Muscle layer of duodenum (tissue), 2 donors: Measurements from ENCODE around the gene DGKD.

ENCODE experiments used
- H3K27ac ChIP-seq: one replicate; pipeline ENCODE4 v1.7.0; 2013; ENCODE audit warnings: mild to moderate bottlenecking, low read length
- H3K27me3 ChIP-seq: one replicate; pipeline ENCODE4 v1.7.0; 2013; ENCODE audit warnings: low read depth, mild to moderate bottlenecking, control low read depth, low read length
- H3K36me3 ChIP-seq, 2 donors: one replicate each; pipeline ENCODE4 v1.7.0; 2013; ENCODE audit warnings: low read length in 2 of 2, control low read depth in 1 of 2, mild to moderate bottlenecking in 1 of 2; ENCODE audit not compliant: insufficient read depth in 2 of 2, control insufficient read depth in 1 of 2
- H3K4me1 ChIP-seq, 2 donors: one replicate each; pipeline ENCODE4 v1.7.0; 2013; ENCODE audit warnings: low read length in 2 of 2, mild to moderate bottlenecking in 2 of 2, control low read depth in 1 of 2, moderate library complexity in 1 of 2; ENCODE audit not compliant: insufficient read depth in 2 of 2, control insufficient read depth in 1 of 2
- H3K4me3 ChIP-seq, 2 donors: one replicate each; pipeline ENCODE4 v1.7.0; 2013; ENCODE audit warnings: low read length in 2 of 2, low read depth in 1 of 2, mild to moderate bottlenecking in 1 of 2
- H3K9me3 ChIP-seq, 2 donors: one replicate each; pipeline ENCODE4 v1.7.0; 2013; ENCODE audit warnings: low read length in 2 of 2, control low read depth in 1 of 2, mild to moderate bottlenecking in 1 of 2; ENCODE audit not compliant: control insufficient read depth in 1 of 2
- donor health status: healthy.

The DGKD gene

DNA sequence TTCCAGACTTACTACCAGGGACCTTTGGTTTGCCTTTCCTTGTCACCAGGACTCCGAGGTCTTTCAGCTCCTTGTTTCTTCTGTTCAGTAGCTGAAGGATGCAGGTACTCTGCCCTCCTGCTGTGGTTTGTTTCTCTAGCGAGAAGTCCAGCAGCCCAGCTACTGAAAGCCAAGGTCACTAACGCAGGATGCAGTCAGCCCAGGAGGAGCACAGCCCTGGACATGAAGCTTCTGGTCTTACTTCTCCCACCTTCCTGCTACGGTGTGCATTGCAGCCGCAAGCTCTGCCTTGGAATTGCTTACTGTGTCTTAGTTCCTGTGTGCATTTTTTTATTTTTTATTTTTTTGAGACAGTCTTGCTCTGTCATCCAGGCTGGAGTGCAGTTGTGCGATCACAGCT is 62.4 kb downstream of the DGKD start:
- Histone ChIP-seq H3K9me3 (peaks cover 0 to 3% of the 10 kb centered on the region in 2 donors), H3K4me3 (no peak overlapping the region), H3K27me3 (no peaks in the 10 kb centered on the region), H3K27ac (no peak overlapping the region), H3K4me1 (peaks cover 23 to 32% of the 10 kb centered on the region in 2 donors), H3K36me3 (no peaks in the 10 kb centered on the region)

DNA sequence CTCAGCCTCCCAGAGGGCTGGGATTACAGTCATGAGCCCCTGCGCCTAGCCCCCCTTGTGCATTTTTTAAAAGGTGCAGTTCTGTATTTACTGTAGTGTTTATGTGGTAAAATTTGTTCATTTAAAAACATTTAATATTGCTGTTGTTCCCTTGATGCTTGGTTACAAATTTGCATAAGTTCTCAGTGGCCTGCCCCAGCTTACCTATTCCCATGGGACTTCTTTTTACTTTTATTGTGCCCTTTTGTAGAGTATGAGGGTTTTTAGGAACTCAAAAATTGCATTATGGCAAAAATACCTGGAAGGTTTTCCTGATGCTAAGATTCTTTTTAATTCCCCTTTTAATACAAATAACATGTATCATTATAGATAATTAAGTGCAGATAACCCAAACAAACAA is 63.0 kb downstream of the DGKD start:
- peaks cover 23 to 32% of the 10 kb centered on the region in 2 donors for H3K4me1 ChIP-seq
- H3K36me3 ChIP-seq = no peaks in the 10 kb centered on the region
- H3K4me3 ChIP-seq = no peak overlapping the region
- peaks cover 0 to 3% of the 10 kb centered on the region in 2 donors for H3K9me3 ChIP-seq
- H3K27me3 ChIP-seq = no peaks in the 10 kb centered on the region
- no peak overlapping the region for H3K27ac ChIP-seq

DNA sequence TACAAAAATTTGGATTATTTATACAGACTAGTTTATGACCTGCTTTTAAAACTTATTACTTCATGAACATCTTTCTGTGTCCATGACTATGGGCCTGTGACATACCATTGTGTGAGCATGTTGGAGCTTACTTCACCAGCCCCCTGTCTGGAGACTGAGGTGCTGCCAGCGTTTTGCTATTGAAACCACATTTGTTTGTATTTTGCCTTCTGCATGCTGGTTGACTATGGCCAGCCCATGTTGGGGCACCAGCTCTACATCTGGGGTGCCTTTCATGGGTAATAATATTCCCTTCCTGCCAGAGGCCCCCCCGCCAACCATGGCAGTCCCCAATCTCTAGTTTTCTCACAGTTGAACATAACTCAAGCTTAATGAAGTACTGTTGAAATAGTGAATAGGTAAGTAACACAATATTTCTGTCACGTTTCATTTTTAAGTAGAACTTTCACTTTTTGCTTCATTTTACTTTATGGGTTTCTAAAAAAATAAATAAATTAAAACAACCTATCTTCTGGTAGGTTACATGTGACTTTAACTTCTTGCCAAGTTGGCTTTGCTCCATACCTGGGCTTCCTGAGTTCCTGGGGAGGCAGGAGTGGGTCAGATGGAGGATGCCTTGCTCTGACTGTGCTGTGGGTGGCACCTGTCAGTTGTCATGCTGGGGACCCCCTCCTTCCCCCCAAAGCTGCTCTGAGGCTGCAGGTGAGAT is 63.9 kb downstream of the DGKD start:
- peak overlapping the region in 1 of 2 donors; percentile 31 for H3K4me3 ChIP-seq
- no peaks in the 10 kb centered on the region for H3K27me3 ChIP-seq
- no peaks in the 10 kb centered on the region for H3K9me3 ChIP-seq
- no peaks in the 10 kb centered on the region for H3K36me3 ChIP-seq
- H3K27ac ChIP-seq = no peak overlapping the region
- H3K4me1 ChIP-seq = peaks cover 23 to 32% of the 10 kb centered on the region in 2 donors

DNA sequence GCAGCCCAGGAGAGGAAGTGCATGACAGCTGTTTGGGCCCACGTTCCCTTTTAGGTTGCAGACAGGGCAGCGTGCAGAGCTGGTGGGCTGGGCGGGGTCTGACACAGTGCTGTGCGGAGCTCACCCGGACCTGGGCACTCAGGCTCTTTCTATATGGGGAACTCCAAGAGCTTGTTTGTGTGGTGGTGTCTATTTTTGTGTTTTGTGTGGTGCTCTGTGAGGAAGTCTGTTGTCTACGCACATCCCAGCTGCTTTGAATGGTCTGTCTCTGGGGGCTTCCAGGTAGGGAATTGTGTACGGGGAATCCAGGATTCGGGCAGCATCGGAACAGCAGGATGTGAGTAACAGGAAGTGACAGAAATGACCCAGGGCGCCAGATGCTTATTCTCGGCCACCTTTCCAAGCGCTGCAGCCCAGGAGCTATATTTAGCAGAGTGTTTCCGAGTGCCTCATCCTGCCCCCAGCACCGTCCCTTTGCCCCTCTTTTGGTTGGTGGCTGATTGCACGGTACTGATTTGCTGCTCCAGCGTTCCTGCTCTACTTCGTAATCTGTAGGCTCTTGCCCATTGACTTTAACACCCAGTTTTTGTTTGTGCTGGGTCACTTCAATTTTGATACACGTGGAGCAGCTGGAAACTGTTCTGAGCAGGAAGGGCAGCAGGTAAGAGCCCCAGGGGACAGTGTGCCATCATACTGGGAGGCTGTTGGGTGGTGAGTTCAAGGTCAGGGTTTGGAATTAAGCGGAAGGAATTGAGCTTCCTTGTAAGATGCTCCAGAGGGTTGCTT is 64.7 kb downstream of the DGKD start:
- Histone ChIP-seq H3K27ac (peak overlapping the region; percentile 60), H3K27me3 (no peaks in the 10 kb centered on the region), H3K9me3 (no peaks in the 10 kb centered on the region), H3K4me3 (peak overlapping the region; percentile 28 to 31), H3K4me1 (peaks cover 23 to 26% of the 10 kb centered on the region in 2 donors), H3K36me3 (no peaks in the 10 kb centered on the region)

- Histone ChIP-seq H3K4me1 (peaks cover 22 to 23% of the 10 kb centered on the region in 2 donors), H3K4me3 (peak overlapping the region; percentile 6 to 28), H3K27ac (peak overlapping the region; percentile 60)
Measured at GRCh38 chr2:233419602-233420391, 65.5 kb downstream of the DGKD start.

DNA sequence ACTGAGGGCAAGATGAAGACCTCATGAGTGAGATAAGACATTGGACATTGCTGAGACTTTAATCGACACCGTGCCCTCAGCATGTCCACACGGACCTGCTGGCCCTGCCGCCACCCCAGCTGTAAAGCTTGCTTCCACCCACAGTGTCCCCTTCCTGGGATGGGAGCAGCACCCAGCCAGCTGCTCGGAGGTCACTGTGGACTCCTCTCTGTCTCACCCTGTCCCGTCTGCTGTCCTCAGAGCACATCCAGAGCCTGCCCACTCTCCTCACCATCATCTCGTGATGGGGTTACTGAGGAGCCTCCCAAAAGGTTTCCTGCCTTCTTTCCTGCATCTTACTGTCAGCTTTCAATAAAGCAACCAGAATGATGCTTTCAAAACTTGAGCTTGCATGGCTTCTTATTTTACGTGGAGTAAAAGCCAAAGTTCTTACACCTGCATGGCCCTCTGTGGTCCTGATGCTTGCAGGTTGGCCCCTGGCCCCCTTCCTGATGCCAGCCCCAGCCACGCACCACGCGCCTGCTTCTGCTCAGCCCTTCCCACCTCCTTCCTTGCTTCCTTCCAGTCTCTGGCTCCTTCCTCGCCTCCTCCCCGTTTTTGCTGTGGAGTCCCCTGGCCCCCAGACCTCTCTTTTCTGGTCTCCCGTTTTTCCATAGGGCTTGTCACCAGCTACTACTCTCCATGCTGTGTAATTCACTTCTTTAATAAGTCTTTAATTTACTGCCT is 67.0 kb downstream of the DGKD start:
- H3K4me3 ChIP-seq = no peak overlapping the region

More at GRCh38 chr2:233419602-233420391, 65.5 kb downstream of the DGKD start:
- Histone ChIP-seq H3K36me3 (no peaks in the 10 kb centered on the region), H3K9me3 (no peaks in the 10 kb centered on the region), H3K27me3 (no peaks in the 10 kb centered on the region)

GRCh38 chr2:233422050-233422639 is 67.9 kb downstream of the DGKD start:
- Histone ChIP-seq H3K27ac (peak overlapping the region; percentile 81), H3K4me3 (no peak overlapping the region), H3K9me3 (no peaks in the 10 kb centered on the region), H3K36me3 (no peaks in the 10 kb centered on the region), H3K27me3 (no peaks in the 10 kb centered on the region), H3K4me1 (peaks cover 19 to 22% of the 10 kb centered on the region in 2 donors)

More for the DNA sequence above, 67.0 kb downstream of the DGKD start:
- Histone ChIP-seq H3K36me3 (no peaks in the 10 kb centered on the region), H3K27ac (peak overlapping the region; percentile 81), H3K27me3 (no peaks in the 10 kb centered on the region), H3K9me3 (no peaks in the 10 kb centered on the region), H3K4me1 (peaks cover 22 to 23% of the 10 kb centered on the region in 2 donors)

- Histone ChIP-seq H3K4me1 (peaks cover 19 to 22% of the 10 kb centered on the region in 2 donors), H3K27ac (peak overlapping the region; percentile 37), H3K27me3 (no peaks in the 10 kb centered on the region), H3K4me3 (peak overlapping the region in 1 of 2 donors; percentile 9), H3K36me3 (no peaks in the 10 kb centered on the region), H3K9me3 (no peaks in the 10 kb centered on the region)
Measured at GRCh38 chr2:233422649-233423551, 68.6 kb downstream of the DGKD start.

GRCh38 chr2:233423552-233423860 is 69.2 kb downstream of the DGKD start:
- Histone ChIP-seq H3K27ac (peak overlapping the region; percentile 37), H3K4me1 (peaks cover 18 to 19% of the 10 kb centered on the region in 2 donors)

More at GRCh38 chr2:233423552-233423860, 69.2 kb downstream of the DGKD start:
- no peaks in the 10 kb centered on the region for H3K36me3 ChIP-seq
- H3K4me3 ChIP-seq = no peak overlapping the region
- H3K9me3 ChIP-seq = no peaks in the 10 kb centered on the region
- no peaks in the 10 kb centered on the region for H3K27me3 ChIP-seq
